H1 (cell line): ENCODE measurements around the gene CTF1. TPM values are rescaled to one million over a fixed set of nuclear protein-coding genes. Genes with fewer than 3 reads are reported as not detected.

ENCODE experiments used
- GABPA ChIP-seq: IDR thresholded peaks from 2 replicates; pipeline ENCODE4 v1.6.1; 2011; ENCODE audit warnings: mild to moderate bottlenecking, low read length, moderate library complexity, borderline replicate concordance; ENCODE audit not compliant: insufficient read depth
- polyA plus RNA-seq, 7 experiments: library from polyadenylated mRNA; depleted of rRNA in 3 of 7; stranded (reverse) in 5 of 7; unstranded in 2 of 7; fragments of >200 nt in 5 of 7; fragments of 200-250 nt in 2 of 7; gene quantifications; 1 replicate in 5 of 7; 2 replicates in 1 of 7; 4 replicates in 1 of 7; pipeline versions ENCODE4 v1.2.1 to v1.2.3, GENCODE V29; 2011 to 2013; ENCODE audit warnings: missing spikeins in 2 of 7, mixed read lengths in 2 of 7
- total RNA-seq: library from RNA; stranded (reverse); fragmentation: NEBNext Ultra II Directional; extraction: Animal tissue kit (Norgen Biotek cat#: 25700); gene quantifications from 2 replicates; pipeline ENCODE4 v1.2.1, GENCODE V29; 2021

The CTF1 gene
- total and polyA plus RNA-seq, 2 of the 8 experiments (the other 6 are each of a cell fraction or from before 2014, with no cell fraction given), result 0.97 to 3.4 TPM

DNA sequence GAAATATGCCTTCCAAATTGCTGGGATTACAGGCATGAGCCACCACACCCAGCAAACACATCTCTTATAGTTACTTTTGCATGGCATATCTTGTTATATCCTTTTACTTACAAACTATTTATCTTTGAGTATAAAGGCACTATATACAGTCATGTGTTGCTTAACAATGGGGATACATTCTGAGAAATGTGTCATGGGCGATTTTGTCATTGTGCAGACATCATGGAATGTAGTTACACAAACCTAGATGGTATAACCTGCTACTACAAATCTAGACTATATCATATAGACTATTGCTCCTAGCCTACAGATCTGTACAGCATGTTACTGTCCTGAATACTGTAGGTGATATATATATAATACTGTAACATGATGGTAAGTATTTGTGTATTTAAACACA, 46.2 kb upstream of the CTF1 start (continued):
- TF ChIP-seq GABPA, result no peak
